Suppressor macrophage treated with lipopolysaccharide for 4 hours (primary cell): ENCODE data around the gene SUMF1.

Experiments
- DNase-seq: peaks from one replicate; pipeline ENCODE4 v3.0.0-alpha.2; 2020

SUMF1 gene

DNA sequence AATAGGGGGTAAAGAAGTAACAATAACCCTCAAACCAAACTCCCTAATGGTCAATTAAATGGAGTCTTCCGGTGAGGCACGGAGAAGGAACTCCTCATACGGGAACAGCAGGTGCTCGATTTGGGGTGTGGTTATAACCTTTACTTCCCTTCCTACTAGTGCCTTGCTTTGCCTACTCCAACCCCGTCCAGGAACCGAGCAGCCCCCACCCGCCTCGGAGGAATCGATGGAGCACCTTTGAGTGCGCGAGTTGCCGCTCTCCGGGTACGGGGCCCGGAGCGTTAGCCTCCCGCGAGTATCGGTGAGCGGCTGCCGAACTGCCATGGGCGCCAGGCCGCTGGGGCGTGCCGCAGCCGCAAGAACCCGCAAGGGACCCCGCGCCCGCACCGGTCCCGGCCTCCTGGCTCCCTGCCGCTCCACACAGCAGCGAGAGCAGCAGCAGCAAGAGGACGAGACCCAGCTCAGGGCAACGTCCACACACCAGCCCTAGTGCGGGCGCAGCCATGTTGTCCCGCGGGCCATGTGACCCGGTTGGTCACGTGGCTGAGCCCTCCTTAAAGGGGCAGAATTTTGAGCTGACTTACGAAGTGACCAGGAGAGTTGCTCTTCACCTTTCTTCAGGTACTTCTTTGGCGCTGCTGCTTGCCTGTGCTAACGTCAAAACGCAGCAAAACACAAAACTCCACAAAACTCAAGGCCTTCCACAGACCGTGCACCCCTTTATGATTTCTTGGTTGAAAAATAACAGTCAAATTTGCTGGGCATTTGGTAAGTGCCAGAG is at the start of gene SUMF1:
TSS of gene SUMF1 (minus strand) at position 529 of the 781 bp plus-strand sequence. CDS start at position 505, 24 bp downstream.
- peak; percentile 75 for DNase-seq

DNA sequence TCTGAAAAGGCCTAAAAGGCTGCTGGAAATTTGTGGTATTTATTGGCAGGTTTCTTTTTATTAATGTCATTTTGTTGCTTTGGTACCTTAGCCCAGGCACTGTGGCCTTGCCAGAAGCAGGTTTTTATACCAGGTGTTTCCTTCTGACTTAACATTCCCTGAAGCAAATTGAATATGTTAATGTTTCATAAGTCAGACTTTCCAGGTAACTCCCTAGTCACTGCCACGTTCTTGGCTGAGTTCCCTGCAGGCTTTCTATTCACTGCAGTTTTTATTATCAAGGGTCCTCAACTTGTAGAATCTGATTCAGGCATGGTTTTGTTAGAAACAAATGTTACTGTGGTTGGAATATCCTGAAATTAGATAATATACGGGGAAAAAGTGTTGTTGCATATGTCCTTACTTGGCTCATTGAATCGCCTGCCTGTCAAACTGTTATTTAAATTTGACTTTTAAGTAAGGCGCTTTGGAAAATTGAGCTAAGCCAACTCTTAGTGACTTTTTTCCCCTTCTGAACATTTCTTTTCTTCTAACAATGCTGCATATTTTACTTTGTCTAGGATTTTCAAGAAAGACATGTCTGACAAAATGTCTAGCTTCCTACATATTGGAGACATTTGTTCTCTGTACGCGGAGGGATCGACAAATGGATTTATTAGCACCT is 49.0 kb upstream of the SUMF1 start:
- DNase-seq = no peak

DNA sequence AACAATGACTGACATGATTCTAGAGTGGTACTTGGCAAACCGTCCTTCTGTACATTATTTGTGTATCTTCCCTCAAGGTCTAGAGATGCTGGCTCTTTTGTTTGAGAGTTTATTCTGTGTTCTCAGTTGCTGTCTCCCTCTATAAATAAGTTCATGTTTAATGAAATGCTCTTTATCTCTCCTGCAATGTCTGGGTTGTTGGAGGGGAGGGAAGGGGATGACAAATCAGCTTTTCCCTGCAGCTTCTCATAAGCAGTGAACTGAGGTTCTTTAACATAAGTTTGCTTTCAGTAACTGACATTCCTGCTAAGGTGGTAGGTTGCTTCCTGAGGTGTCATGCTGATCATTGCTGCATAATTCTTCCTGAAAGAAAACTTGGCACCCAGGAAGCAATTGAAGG is 47.8 kb upstream of the SUMF1 start:
- no peak for DNase-seq

DNA sequence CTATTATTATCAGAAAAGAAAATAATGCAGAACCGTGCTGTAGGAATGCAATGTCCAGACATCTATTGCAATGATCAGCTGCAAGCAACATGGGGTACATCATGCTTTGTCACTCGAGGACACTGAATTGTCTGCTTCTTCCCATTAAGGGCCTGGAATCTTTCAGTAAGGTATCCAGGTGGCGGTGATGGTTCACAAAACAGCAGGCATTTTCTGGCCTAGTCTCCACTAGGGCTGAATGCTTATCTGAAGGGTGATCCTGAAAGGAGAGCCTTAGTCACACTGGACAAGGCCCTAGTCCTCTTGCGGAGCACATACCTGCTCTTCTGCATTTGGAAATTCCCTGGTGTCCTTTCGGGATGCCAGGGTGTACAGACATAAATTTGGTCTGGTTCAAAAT is 47.3 kb upstream of the SUMF1 start:
- DNase-seq = no peak

DNA sequence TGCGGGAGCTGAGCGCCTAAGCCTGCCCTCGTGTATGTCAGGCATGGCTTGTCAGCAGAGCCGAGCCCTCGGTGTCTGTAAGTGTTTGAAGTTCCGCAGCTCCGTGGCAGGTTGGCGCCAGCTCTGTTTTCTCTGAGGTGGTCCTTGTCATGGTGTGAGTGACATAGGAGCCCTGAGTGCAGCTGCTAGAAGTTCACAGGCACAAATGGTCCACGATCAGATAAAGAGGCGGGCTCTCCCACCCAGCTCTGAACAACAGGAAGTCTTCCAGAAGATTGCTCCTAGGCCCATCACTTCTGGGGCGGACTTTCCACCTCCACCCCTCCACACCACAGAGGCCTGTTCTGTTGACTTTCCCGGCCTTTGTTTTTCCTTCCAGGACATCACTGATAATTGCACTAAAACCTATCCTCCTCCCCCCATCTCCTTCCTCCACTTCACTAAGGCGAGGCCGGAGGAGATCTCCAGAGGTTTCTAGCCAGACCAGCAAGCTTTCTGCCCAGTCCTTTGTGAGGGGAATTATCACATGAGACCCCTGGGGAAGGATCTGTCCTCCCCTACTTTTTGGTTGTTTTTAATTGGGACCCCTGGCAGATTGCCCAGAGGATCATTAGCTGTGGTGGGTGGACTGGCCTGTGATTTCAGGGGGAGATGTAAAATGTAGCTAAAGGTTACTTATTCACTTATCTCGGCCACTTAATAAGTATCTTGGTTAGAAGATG is 46.0 kb upstream of the SUMF1 start:
- no peak for DNase-seq

DNA sequence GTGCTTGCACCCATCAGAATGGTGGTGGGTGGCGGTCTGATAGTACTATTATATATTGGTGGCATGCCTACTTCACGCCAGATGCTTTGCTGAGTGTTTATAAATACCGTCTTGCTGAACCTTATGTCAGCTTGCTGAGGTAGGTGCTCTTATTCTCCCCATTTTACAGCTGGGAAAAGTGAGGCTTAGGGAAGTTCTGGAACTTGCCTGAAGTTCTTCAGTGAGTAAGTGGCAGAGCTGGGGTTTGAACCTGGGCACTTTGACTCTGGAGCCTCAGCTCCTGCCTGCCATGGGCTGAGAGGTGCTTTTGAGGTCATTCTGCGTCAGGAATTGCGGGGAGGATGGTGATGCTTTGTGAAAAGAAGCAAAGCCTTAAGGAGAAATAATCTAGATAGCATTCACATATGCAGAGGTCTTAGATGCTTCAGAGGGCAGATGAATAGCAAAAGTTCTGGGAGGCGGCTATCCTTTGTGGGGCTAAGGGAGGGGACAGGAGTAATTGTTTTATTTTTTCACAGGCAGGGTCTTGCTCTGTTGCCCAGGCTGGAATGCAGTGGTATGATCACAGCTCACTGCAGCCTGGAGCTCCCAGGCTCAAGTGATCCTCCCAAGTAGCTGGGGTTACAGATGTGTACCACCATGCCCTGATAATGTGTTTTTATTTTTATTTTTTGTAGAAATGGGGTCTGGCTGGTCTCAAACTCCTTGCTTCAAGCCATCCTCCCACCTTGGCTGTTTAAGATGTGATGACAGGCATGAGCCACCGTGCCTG is 44.6 kb upstream of the SUMF1 start:
- DNase-seq = no peak

DNA sequence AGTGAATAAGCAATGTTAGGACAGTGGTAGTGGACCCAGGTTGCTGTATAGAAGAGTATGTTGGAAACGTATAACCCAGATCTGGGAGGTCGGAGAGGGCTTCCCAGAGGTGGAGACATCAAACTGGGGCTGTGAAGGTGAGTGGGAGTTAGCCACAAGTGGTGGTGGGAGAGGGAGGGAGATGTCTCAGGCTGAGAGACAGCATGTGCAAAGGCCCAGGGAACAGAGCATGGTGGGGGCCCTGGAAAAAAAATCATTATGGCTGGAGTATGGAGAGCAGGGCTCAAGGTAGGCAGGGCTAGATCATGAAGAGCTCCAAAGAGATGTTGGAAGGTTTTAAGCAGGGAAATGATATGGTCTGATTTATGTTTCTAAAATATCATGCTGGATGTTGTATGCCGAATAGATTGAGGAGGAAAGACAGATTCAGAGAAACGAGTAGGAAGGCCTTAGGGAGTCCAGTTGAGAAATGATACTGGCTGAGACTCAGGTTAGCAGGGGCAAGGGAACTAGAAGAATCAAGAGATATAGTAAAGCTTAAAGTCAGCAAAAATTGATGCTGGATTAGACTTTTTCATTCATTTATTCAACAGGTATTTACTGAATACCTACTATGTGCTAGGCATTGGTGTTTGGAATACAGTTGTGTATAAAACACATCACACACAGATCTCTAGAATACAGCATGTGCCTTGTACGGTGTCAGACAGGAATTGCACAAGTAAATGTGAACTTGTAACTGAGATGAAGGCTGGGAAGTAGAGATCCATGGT is 43.1 kb upstream of the SUMF1 start:
- no peak for DNase-seq

DNA sequence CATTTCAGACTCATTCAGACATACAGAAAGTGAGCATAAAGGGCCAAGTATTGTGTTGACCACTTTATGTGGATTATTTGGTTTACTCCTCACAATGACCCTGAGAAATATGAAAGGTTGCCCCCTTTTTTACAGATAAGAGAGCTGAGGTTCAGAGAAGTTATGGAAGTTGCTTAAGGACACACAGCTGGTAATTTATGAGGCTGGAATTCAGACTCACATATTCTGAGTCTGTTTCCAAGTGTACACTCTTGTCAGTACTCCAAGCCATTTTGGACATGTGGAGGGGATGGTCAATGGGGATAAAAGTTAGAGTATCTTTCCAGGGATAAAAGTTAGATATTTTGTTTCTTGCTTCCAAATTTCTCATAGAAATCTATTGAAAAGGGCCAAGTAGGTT is 42.0 kb upstream of the SUMF1 start:
- DNase-seq = no peak

DNA sequence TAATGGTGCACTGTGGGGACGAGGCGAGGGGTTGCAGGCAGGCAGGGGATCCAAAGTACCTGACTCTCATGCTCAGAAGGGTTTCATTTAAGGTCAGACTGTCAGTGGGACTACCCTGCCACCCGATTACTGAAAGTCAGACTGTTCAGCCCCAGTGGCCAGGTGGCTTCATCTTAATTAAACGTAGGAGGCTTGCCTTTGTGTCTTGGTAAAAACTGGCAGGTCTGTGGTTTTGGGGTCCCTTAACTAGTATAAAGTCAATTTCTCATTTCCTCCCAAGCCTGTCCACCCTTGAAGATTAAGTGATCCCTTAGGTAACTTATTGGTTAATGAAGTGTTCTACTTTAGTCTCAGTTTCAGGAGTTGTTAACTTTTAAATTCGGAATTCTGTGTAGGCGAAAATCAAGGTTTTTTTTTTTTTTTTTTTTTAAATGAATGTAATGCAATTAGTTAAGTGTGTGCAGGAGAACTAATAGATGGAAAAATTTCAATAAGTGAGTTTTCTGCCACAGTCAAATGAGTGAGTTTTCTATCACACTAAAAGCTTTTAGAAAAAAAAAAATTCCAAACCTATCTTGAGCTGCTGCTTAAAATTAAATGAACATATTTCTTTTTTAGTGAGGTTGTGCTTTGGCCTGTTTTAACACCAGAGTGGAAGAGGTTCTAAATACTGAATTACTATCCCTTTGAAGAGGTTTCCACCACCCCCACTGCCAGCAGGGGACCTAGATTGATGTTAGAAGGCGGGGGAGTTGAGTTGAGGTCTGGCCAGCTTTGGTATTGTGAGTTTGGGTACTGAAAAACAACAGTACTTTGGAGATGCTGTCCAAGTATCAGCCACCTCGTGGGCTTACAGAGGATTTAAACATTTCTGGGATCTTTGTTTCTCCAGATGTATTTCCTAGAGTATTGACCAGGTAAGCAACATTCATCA is 41.2 kb upstream of the SUMF1 start:
- DNase-seq = no peak

DNA sequence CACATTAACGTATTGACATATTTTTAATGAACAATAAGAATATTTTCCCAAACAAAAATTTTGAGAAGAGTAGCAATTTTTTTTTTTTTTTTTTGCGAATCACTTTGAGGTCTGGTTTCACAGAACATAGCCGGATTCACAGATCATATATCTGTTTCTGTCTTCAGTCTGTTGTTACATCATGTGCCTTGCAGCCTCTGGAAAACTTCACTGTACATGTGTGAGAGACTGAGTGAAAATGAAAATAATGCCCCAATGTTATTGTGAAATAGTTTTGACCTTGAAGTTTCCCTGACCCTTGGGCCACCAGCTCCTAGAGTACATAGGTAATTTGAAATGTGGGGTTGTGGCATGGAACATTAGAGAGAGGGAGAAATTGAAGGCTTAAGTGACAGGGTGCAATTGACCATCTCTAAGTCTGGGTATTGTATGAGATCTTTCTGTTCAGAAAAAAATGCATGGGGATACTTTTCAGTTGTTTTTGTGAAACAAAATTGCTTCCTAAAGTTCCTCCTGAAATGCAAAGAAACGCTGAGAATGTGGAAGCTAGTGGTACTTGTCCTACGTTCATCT is 40.0 kb upstream of the SUMF1 start:
- peak; percentile 69 for DNase-seq

DNA sequence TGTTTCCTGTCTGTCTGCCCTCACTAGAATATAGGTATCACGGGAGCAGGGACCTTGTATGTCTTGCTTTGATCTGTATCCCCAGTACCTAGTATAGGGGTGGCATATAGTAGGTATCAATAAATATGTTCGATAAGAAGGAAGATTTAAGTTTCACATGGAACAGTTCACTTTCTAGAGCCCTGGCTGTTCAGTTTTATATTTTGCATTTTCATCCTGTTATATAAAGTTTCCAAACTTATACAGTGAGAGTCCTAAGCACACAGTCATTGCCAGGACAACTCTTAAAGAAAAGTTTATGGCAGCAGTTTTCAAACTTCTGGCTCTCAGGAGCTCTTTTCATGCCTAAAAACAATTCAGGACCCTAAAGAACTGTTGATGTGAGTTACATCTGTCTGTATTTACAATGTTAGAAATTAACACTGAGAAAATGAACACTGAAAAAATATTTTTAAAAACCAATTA is 39.5 kb upstream of the SUMF1 start:
- no peak for DNase-seq

DNA sequence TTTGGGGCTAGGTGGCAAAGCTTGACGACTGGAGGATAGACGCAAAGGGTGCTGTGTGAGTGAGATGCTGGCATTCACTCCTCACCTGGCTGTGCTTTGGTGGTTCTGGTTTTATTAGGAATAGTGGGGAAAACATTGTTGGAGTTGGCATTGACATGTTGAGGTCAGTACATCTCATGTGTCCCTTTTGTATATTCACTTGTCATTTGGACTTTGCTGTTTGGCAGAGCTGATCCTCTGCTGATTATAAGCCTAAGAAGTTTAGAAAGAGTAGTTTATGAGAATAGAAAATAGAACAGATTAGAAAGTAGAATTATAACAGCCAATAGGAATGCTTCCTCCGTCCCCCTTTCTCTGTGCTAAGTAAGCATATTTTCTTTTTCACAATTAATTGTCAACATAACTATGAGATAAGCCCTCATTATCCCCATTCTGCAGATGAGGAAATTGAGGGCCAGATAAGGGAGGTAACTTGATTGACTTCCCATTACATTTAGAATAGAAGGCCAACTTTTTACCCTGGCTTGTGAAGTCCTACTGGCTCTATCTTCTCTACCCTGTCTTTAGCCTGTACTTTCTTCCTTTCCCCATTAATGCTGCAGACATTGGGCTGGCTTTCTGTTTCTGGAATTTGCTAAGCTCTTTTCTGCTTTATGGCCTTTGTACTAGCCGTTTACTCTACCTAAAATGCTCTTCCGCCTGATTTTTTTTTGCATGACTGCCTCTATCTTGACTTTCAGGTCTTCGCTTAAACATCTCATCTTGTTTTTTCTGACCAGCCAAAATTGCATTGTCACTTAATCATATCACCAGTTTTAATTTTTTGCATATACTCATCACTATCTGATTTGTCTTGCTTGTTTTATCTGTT is 38.9 kb upstream of the SUMF1 start:
- DNase-seq = no peak

DNA sequence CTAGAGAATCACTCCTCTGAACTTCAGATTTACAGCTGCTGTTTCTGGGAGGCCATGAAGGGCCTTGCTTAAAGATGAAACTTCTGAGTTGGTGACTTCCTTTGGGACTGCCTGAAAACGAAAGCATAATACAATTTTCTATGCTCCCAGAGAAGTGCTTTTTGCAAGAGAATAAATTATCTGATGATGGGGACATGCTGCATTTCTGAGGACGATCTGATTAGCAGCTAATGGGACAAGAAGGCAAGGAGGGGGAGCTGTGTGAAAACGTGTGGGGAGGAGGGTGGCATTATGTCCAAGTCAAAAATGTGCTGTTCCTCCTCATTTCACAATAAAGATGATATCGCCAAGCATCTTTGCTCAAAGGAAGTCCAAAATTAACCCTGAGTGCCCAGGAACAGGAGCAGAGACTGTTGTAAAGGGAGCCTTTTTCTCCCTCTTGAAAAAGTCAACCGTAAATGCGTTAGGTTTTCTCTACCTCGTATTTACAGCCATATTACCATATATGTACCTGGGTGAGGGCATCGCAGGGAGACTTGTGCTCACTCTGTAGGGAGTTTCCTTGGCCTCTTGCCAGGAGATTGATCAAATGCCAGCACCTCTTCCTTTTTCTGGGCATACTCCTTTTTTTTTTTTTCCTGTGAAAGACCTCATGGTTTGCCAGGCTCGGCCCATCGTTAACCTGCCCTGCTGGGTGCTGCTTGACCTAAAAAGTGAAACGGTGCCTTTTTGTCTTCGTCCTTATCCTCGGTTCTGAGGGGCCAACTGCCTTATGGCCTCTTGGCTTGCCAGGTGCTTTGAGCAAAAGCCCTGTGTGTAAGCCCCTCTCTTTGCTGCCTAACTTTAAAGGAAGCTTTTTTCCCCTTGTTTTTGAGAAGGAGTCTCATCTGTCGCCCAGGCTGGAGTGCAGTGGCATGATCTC is 37.5 kb upstream of the SUMF1 start:
- DNase-seq = peak; percentile 57

DNA sequence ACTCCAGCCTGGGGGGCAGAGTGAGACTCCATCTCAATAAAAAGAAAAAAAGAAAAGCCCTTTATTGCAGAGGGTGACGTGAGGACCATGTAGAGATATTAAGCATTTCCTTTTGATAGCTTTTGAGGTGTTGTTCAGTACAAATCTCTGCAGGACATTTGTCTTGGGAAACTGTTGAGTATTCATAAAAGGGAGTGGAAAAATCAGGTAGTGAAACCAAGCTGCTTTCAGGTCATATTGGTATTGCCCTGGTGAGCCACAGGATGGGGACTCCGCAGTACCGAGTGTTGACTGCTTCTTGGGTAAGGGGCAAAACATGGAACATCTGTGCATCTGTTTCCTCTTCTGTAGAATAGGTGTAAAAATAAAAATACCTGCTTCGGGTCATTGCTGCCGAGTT is 36.0 kb upstream of the SUMF1 start:
- DNase-seq = no peak

DNA sequence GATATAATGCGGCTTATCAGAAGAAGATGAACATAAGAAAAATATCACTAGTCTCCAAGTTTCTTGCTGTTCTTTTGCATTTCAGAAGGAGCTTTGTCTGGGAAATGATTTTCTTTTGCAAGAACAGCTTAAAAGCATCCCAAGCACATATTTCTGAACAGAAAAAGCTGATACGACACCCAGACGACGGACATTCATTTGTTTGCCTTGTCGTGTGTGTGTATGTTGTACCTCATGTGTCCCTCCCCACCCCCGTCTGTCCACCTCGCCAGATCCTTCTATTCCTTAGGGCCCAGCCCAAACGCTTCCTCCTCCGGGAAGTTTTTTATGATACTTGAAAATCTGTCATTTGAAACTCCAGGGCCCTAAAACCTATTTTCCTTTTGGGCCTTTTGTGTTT is 34.9 kb upstream of the SUMF1 start:
- DNase-seq = no peak

DNA sequence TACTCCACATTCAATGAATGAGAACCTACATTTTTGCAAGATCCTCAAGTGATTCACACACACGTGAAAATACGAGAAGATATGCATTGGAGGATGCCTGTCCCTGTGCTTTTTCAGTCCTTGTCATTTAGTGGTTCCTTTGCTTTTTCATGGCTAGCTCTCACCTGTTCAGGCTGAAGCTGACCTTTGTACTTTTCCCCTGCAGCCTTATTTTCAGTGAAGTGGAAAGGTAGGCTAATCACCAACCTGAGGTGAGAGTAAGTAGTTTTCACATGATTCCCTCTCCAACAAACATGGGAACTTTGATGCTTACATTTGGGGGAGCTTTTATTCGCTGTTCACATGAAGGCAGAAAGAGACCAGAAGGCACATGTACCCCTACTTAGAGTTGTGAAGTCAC is 34.4 kb upstream of the SUMF1 start:
- no peak for DNase-seq

DNA sequence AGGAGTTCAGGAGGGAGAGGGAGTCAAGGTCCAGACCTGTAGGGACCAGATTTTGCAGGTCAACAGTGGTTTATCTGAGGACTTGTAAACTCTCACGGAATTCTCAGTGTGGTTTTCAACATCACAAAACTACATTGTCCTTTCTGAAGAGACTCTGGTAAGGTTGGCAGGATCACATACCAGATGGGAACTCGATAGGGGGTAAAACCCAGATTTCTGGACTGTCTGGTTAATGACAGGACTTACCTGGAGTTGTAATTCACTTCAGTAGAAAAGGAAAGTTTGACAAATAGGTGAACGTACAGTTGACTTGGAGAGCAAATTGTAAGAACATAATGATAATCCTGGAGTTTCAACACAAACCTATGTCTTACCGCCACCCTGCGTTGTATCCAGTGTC is 31.4 kb upstream of the SUMF1 start:
- DNase-seq = no peak

DNA sequence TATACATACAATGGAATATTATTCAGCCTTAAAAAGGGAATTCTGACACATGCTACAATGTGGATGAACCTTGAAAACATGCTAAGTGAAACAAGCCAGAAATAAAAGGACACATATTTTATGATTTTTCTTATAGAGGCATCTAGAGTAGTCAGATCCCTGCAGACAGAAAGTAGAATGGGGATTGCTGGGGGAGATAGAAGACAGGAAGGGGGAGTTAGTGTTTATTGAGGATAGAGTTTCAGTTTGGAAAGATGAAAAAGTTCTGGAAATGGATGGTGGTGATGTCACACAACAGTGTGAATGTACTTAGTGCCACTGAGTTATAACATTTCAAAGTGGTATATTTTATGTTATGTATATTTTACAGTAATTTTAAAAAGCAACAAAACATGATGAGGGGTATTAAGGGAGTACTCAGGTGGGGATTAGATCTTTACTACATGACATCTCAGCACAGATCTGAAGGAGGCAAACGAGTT is 30.8 kb upstream of the SUMF1 start:
- DNase-seq = no peak
